ENCODE results near the gene SNX24.
A peak's percentile ranks its signal among the peaks of the same experiment; 100 is the strongest.
"Not testable (repeated sequence)": the region's sequence is repeated elsewhere in the genome, so short reads cannot be mapped to it uniquely, and the experiment has no call there.

The SNX24 gene

GRCh38 chr5:122845229-122846050 lies at the start of gene SNX24:
SNX24 (plus strand) TSS chr5:122845613; CDS start chr5:122845634, 21 bp downstream.
- peak; percentile 34 to 50 for DNase-seq (ENCODE audit: low read depth in 2 of 2)

DNA sequence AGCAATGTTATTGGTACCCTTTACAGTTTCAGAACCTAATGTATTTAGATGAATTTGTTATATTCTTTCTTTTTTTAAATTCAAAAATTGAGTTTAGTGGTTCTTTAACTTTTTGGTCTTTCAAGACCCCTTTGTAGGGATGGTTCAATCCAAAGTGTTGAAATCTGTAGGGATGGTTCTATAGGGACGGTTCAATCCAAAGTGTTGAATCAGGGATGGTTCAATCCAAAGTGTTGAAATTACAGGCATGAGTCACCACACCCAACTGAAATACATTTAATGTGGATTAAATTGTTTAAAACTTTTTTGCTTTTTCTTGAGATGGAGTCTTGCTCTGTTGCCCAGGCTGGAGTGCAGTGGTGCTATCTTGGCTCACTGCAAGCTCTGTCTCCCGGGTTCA lies 39.9 kb upstream of the SNX24 start:
- no peak for DNase-seq (ENCODE audit: low read depth in 2 of 2)

DNA sequence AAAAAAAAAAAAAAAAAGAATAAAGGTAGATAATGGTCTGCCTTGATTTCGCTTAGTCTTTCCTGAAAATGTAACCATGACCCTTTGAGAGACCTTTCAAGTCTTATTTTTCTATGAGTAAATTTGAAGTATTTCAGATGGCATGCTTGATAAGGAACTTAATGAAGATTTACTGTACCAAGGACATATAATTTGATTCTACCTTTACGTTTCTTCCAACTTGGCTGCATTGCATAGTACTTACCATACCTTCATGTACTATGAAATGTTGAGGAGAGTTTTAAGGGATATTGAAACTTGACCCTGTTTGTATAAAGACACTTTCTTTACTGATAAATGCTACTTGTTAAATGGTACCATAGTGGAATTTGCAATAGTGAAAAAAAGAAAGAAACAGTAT lies 35.0 kb upstream of the SNX24 start:
- no peak for DNase-seq (ENCODE audit: low read depth in 2 of 2)

GRCh38 chr5:122815218-122815767 lies 30.1 kb upstream of the SNX24 start:
- no peak for DNase-seq (ENCODE audit: low read depth in 2 of 2)

GRCh38 chr5:122816756-122817155 lies 28.7 kb upstream of the SNX24 start:
- no peak for DNase-seq (ENCODE audit: low read depth in 2 of 2)

DNA sequence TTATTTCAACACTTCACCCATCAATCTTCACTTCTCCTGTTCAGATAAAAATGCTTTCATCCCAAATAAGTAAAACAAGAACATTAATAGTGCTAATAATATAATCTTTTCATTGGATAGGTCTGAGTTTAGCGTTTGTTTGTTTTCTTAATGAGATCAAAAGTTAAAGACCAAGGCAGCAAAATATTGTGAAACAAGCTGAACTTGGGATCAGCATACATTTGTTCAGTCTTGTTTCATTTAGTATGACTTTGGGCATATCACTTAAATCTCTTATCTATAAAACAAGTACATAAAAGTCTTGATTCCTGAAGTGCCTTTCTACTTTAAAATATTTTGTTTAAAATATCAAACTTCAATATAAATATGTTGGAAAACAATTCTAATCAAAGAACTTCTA lies 13.4 kb upstream of the SNX24 start:
- DNase-seq (ENCODE audit: low read depth in 2 of 2) = no peak

GRCh38 chr5:122835681-122836080 lies 9.7 kb upstream of the SNX24 start:
- no peak for DNase-seq (ENCODE audit: low read depth in 2 of 2)

GRCh38 chr5:122836947-122837346 lies 8.5 kb upstream of the SNX24 start:
- no peak for DNase-seq (ENCODE audit: low read depth in 2 of 2)

GRCh38 chr5:122839731-122840130 lies 5.7 kb upstream of the SNX24 start:
- DNase-seq (ENCODE audit: low read depth in 2 of 2) = no peak

GRCh38 chr5:122842016-122842580 lies 3.3 kb upstream of the SNX24 start:
- DNase-seq (ENCODE audit: low read depth in 2 of 2) = no peak

GRCh38 chr5:122844136-122844909 lies 1.1 kb upstream of the SNX24 start:
- DNase-seq (ENCODE audit: low read depth in 2 of 2) = no peak

DNA sequence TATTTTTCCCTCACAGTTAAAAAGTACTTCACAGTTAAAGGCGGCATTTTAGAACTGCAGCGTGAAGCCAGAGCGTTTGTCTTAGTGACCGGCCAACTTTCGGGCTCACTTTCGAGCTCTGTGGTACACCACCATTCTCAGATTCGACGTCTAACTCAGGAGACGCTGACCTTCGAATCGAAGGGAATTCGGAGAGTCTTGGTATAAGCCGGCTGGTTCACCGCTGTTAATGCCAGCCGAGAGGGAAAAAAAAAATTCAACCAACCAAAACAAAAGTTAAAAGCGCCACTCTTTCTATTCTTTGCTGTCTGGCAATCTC lies 544 bp upstream of the SNX24 start:
- no peak for DNase-seq (ENCODE audit: low read depth in 2 of 2)

GRCh38 chr5:122846051-122846550 lies 688 bp downstream of the SNX24 start:
- no peak for DNase-seq (ENCODE audit: low read depth in 2 of 2)

- DNase-seq (ENCODE audit: low read depth in 2 of 2) = no peak
Measured at GRCh38 chr5:122847687-122848081, 2.3 kb downstream of the SNX24 start.

GRCh38 chr5:122849771-122850170 lies 4.4 kb downstream of the SNX24 start:
- DNase-seq (ENCODE audit: low read depth in 2 of 2) = no peak

GRCh38 chr5:122857538-122857937 lies 12.1 kb downstream of the SNX24 start:
- DNase-seq (ENCODE audit: low read depth in 2 of 2) = not testable (repeated sequence)

- DNase-seq (ENCODE audit: low read depth in 2 of 2) = no peak
Measured at GRCh38 chr5:122858451-122858850, 13.0 kb downstream of the SNX24 start.

- DNase-seq (ENCODE audit: low read depth in 2 of 2) = no peak
Measured at GRCh38 chr5:122863240-122863639, 17.8 kb downstream of the SNX24 start.

GRCh38 chr5:122863721-122864120 lies 18.3 kb downstream of the SNX24 start:
- DNase-seq (ENCODE audit: low read depth in 2 of 2) = no peak

- DNase-seq (ENCODE audit: low read depth in 2 of 2) = no peak
Measured at GRCh38 chr5:122864400-122864799, 19.0 kb downstream of the SNX24 start.

GRCh38 chr5:122864842-122865241 lies 19.4 kb downstream of the SNX24 start:
- no peak for DNase-seq (ENCODE audit: low read depth in 2 of 2)

DNA sequence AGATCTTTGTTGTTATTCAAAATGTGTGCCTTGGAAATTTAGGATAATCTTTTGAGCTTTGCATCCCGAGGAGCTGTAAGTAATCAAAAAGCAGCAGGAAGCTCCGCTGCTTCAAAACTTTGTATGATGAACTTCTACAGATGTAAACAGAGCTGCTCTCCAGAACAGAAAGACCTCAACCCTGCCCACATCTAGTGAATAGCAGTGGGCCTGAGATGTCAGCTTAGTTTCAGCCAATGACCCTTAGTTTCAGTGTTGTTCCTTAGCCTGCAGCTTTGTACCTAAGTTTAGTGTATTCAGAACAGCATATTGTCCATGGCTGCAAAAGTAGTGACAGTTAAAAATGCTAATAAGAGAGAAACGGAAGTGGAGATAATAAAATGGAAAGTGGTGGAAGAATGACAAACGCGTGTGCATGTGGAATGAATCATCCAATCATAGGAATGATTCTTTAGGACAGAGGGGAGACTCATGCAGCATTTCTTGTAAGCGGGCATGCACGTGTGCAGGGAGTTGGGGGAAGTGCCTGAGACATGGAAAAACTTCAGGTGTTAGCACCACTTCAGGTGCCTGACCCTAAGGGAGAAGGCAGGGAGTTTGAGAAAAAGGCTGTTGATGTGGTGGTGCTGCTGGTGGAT lies 24.9 kb downstream of the SNX24 start:
- no peak for DNase-seq (ENCODE audit: low read depth in 2 of 2)
